HFFc6 (cell line): ENCODE measurements around the gene STAM. TPM values are rescaled to one million over a fixed set of nuclear protein-coding genes. Genes with fewer than 3 reads are reported as not detected.
A peak's percentile ranks its signal among the peaks of the same experiment; 100 is the strongest.

Experiments used
- DNase-seq: peaks from one replicate; pipeline ENCODE4 v3.0.0-alpha.2; 2018
- H3K27ac Mint-ChIP-seq: 2 replicates; pipeline ENCODE4 v1.8.0; 2020; ENCODE audit warnings: mild to moderate bottlenecking, mixed read lengths
- H3K27me3 Mint-ChIP-seq: 2 replicates; pipeline ENCODE4 v1.8.0; 2021; ENCODE audit warnings: mild to moderate bottlenecking, moderate library complexity, mixed read lengths; ENCODE audit not compliant: insufficient read depth
- H3K36me3 Mint-ChIP-seq: 2 replicates; pipeline ENCODE4 v1.8.0; 2021; ENCODE audit warnings: low read depth, mixed read lengths
- H3K4me1 Mint-ChIP-seq: 2 replicates; pipeline ENCODE4 v1.8.0; 2020; ENCODE audit warnings: low read depth, mixed read lengths
- H3K4me3 Mint-ChIP-seq: 2 replicates; pipeline ENCODE4 v1.8.0; 2020; ENCODE audit warnings: mild to moderate bottlenecking, moderate library complexity, mixed read lengths
- H3K9me3 Mint-ChIP-seq: 2 replicates; pipeline ENCODE4 v1.8.0; 2020; ENCODE audit warnings: mild to moderate bottlenecking, mixed read lengths
- total RNA-seq, 6 experiments: library from RNA; stranded (reverse); fragmentation: NEBNext Ultra II Directional; extraction: Animal tissue kit (Norgen Biotek cat#: 25700); gene quantifications; 2 replicates in 1 of 6; 3 replicates in 5 of 6; pipeline ENCODE4 v1.2.3, GENCODE V29; 2021
- TF ChIP-seq, protein P1 (sequence below): fragments of 200-600 bp; sonication (generic); IDR thresholded peaks from 2 replicates; pipeline ENCODE4 v1.5.0; 2021; ENCODE audit warnings: antibody characterized with exemption, mild to moderate bottlenecking

The STAM gene
- total RNA-seq, 6 experiments from 2014 or later, result 37.8 to 46.9 (median 43.2) TPM

DNA sequence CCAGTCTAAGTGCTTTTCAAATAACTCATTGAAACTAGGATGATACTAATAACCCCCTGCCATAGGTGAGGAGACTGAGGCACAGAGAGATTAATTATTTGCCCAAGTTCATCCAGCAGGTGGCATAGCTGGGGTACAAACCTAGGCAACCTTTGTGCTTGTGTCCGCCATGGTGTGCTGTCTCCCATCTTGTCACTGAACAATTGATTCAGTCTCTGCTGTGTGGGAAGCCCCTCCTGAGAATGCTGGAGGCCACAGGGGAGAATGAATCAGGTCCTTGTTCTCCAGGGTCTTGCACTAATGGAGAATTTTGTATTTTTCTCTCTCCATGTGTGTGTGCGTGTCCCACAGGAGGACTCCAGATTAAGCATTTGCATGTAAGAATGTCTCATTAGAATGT, 92.3 kb downstream of the STAM start:
- Mint-ChIP-seq H3K4me3 (no peak overlapping the region), H3K27me3 (no peaks in the 10 kb centered on the region; the same call in 1 of the 2 replicates), H3K9me3 (no peaks in the 10 kb centered on the region)

DNA sequence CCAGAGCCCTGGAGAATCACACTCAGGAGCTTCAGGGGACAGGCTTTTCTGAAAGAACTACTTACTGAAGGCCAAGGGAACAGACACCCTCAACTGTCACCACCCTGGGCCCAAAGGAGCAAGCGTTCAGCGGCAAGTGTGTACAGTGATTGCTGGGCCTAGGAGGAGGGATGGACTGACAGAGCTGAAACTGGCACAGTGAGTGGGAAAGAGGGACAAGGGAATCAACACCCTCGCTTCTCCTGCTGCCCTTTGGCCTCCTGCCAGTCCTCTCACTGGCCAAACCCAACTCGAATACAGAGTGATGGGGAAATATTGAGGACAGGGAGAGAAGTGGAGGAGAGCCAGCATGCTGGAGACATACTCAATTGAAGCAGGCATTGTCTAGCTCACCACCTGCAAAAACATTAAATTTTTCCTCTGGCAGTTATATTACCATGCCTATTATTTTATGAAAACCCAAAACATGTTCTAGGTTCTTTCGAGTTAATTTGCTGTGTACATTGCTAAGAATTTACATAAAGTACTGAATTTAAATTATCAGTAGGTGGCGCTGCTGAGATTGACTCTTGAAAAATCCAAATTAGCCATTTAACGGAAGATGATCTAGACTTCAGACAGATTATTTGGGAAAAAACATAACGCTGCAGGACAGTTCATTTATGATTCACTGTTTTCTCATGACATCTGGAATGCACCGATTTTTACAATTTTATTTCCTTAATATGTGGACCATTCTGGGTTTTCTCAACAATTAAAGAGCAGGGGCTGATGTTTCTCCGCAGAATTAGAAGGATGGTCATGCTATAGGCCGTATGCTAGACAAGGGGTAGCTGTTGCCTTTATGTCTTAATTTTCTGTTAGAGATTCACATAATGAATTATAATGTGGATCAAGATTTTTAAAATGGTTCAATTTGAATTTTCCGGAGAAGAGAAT, 93.3 kb downstream of the STAM start:
- no peaks in the 10 kb centered on the region; the same call in 1 of the 2 replicates for H3K27me3 Mint-ChIP-seq
- H3K4me3 Mint-ChIP-seq, result no peak overlapping the region
- TF ChIP-seq, protein P1, sequence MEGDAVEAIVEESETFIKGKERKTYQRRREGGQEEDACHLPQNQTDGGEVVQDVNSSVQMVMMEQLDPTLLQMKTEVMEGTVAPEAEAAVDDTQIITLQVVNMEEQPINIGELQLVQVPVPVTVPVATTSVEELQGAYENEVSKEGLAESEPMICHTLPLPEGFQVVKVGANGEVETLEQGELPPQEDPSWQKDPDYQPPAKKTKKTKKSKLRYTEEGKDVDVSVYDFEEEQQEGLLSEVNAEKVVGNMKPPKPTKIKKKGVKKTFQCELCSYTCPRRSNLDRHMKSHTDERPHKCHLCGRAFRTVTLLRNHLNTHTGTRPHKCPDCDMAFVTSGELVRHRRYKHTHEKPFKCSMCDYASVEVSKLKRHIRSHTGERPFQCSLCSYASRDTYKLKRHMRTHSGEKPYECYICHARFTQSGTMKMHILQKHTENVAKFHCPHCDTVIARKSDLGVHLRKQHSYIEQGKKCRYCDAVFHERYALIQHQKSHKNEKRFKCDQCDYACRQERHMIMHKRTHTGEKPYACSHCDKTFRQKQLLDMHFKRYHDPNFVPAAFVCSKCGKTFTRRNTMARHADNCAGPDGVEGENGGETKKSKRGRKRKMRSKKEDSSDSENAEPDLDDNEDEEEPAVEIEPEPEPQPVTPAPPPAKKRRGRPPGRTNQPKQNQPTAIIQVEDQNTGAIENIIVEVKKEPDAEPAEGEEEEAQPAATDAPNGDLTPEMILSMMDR, result peak; percentile 86
- H3K36me3 Mint-ChIP-seq, result no peaks in the 10 kb centered on the region
- peaks cover 9% of the 10 kb centered on the region for H3K4me1 Mint-ChIP-seq
- no peak overlapping the region for H3K27ac Mint-ChIP-seq
- H3K9me3 Mint-ChIP-seq, result no peaks in the 10 kb centered on the region
- peak; percentile 47 for DNase-seq

More for the DNA sequence above, 92.3 kb downstream of the STAM start:
- Mint-ChIP-seq H3K36me3 (no peaks in the 10 kb centered on the region), H3K4me1 (peaks cover 9% of the 10 kb centered on the region), H3K27ac (no peak overlapping the region)
- TF ChIP-seq, protein P1, result peak; percentile 48
- DNase-seq, result no peak

DNA sequence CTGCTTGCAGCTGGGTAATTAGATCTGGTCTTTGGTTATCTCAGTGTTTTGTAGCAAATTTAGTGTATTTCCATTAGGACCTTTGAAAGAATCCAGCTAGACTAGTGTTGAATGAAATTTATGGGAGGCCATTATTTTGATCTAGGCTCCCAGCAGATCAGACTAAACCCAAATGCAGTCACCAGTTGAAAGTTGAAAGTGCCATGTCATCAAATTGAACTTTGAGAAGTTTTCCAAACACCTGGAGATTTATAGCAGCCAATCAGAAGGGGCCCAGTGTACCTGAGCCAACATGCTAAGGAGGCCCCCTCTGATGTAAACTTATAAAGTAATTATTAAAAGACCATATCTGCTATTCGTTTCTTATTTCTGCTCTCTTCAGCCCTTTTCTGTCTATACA, 96.7 kb downstream of the STAM start:
- Mint-ChIP-seq H3K4me1 (peaks cover 17% of the 10 kb centered on the region), H3K27ac (no peak overlapping the region), H3K4me3 (no peak overlapping the region), H3K36me3 (no peaks in the 10 kb centered on the region), H3K27me3 (no peaks in the 10 kb centered on the region; the same call in 1 of the 2 replicates), H3K9me3 (no peaks in the 10 kb centered on the region)
- TF ChIP-seq, protein P1, result no peak
- DNase-seq, result no peak

DNA sequence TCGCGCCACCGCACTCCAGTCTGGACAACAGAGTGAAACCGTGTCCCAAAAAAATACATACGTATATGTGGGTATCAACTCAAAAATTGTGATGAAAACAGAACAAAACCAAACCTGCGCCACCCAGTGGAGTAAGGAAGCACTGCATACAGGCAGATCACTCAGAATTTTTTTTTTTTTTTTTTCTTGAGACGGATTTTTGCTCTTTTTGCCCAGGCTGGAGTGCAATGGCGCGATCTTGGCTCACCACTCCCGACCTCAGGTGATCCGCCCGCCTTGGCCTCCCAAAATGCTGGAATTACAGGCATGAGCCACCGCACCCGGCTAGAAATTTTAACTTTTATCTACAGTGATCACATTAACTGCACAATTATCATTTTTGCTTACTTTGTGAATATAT, 99.0 kb downstream of the STAM start:
- TF ChIP-seq, protein P1, result peak; percentile 95
- Mint-ChIP-seq H3K4me1 (peaks cover 13% of the 10 kb centered on the region), H3K27ac (no peak overlapping the region; the same call in 1 of the 2 replicates), H3K9me3 (no peaks in the 10 kb centered on the region), H3K4me3 (peak overlapping the region; percentile 39; the same call in 1 of the 2 replicates), H3K36me3 (no peaks in the 10 kb centered on the region), H3K27me3 (no peaks in the 10 kb centered on the region; the same call in 1 of the 2 replicates)
- DNase-seq, result peak; percentile 56

DNA sequence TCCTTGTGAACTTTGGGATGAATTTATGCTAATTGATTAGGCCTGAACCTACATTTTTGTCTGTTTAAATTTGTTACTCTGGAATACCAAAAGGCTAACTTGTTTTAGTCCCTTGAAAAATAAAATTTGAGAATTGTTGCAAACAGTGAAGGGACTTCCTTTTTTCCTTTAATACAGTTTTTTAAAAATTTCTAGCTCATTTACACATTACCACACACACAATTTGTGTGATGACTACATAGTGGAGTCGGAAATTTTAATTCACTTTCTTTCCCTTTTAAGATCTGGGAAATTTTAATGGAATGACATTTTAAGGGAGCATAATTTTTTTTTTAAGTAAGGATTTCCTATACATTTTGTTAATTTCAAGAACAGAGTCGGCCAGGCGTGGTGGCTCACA, 99.5 kb downstream of the STAM start:
- H3K27me3 Mint-ChIP-seq, result no peaks in the 10 kb centered on the region; the same call in 1 of the 2 replicates
- no peaks in the 10 kb centered on the region for H3K9me3 Mint-ChIP-seq
- H3K27ac Mint-ChIP-seq, result no peak overlapping the region
- no peak overlapping the region for H3K4me3 Mint-ChIP-seq
- peaks cover 15% of the 10 kb centered on the region for H3K4me1 Mint-ChIP-seq
- TF ChIP-seq, protein P1, result no peak
- no peaks in the 10 kb centered on the region for H3K36me3 Mint-ChIP-seq
- no peak for DNase-seq
